ENCODE results near the gene SPNS2. TPM values are rescaled to one million over a fixed set of nuclear protein-coding genes. Genes with fewer than 3 reads are reported as not detected.
"Not testable (repeated sequence)": the region's sequence is repeated elsewhere in the genome, so short reads cannot be mapped to it uniquely, and the experiment has no call there.

SPNS2 gene
- total RNA-seq, 1 donor from 2014 or later, result 0.47 TPM

GRCh38 chr17:4562015-4562969 lies 63.6 kb downstream of the SPNS2 start:
- intact Hi-C loops (cut with micrococcal nuclease), result loop anchor here (10.0 kb wide), 1 partner anchor 597 kb away; the partner anchor contains the start of gene ATP2A3

GRCh38 chr17:4565209-4566141 lies 66.8 kb downstream of the SPNS2 start:
- intact Hi-C loops (cut with micrococcal nuclease), result loop anchor here (1.0 to 10.0 kb wide), 7 partner anchors 8 to 601 kb away; partner anchors contain the start of genes ATP2A3, CHRNE, MYBBP1A and PELP1

- intact Hi-C loops (cut with micrococcal nuclease), result loop anchor here (1.0 to 10.0 kb wide), 5 partner anchors 60 to 602 kb away; partner anchors contain the start of genes ATP2A3, CHRNE and PELP1
Measured at GRCh38 chr17:4566785-4567184, 68.1 kb downstream of the SPNS2 start.

- intact Hi-C loops (cut with micrococcal nuclease), result loop anchor here (5.0 to 10.0 kb wide), 3 partner anchors 133 to 605 kb away; partner anchors contain the start of genes ATP2A3 and PELP1
Measured at GRCh38 chr17:4569591-4569990, 70.9 kb downstream of the SPNS2 start.

- intact Hi-C loops (cut with micrococcal nuclease), result no loop called here
Measured at GRCh38 chr17:4572131-4572530, 73.5 kb downstream of the SPNS2 start.

- intact Hi-C loops (cut with micrococcal nuclease), result loop anchor here (1.0 kb wide), 1 partner anchor 8 kb away; no protein-coding TSS in a partner anchor
Measured at GRCh38 chr17:4573115-4573514, 74.4 kb downstream of the SPNS2 start.

GRCh38 chr17:4573669-4574068 lies 75.0 kb downstream of the SPNS2 start:
- intact Hi-C loops (cut with micrococcal nuclease), result loop anchor here (1.0 kb wide), 1 partner anchor 8 kb away; no protein-coding TSS in a partner anchor

- intact Hi-C loops (cut with micrococcal nuclease), result no loop called here
Measured at GRCh38 chr17:4574448-4575045, 75.9 kb downstream of the SPNS2 start.

- intact Hi-C loops (cut with micrococcal nuclease), result no loop called here
Measured at GRCh38 chr17:4576161-4576558, 77.5 kb downstream of the SPNS2 start.

- intact Hi-C loops (cut with micrococcal nuclease), result no loop called here
Measured at GRCh38 chr17:4576729-4577322, 78.1 kb downstream of the SPNS2 start.

GRCh38 chr17:4577386-4577993 lies 78.8 kb downstream of the SPNS2 start:
- intact Hi-C loops (cut with micrococcal nuclease), result no loop called here

- intact Hi-C loops (cut with micrococcal nuclease), result not testable (repeated sequence)
Measured at GRCh38 chr17:4578349-4578748, 79.7 kb downstream of the SPNS2 start.

GRCh38 chr17:4579678-4580077 lies 81.0 kb downstream of the SPNS2 start:
- intact Hi-C loops (cut with micrococcal nuclease), result no loop called here

- intact Hi-C loops (cut with micrococcal nuclease), result no loop called here
Measured at GRCh38 chr17:4580291-4580690, 81.6 kb downstream of the SPNS2 start.

- intact Hi-C loops (cut with micrococcal nuclease), result no loop called here
Measured at GRCh38 chr17:4582101-4582501, 83.4 kb downstream of the SPNS2 start.

- intact Hi-C loops (cut with micrococcal nuclease), result no loop called here
Measured at GRCh38 chr17:4582691-4583090, 84.0 kb downstream of the SPNS2 start.

- intact Hi-C loops (cut with micrococcal nuclease), result no loop called here
Measured at GRCh38 chr17:4583206-4583605, 84.5 kb downstream of the SPNS2 start.

- intact Hi-C loops (cut with micrococcal nuclease), result no loop called here
Measured at GRCh38 chr17:4583782-4584100, 85.1 kb downstream of the SPNS2 start.

GRCh38 chr17:4584101-4584916 lies 85.6 kb downstream of the SPNS2 start, which contains the start of gene SMTNL2:
Gene SMTNL2, plus strand, starts transcription at chr17:4584529. Its CDS starts 77 bp downstream, at chr17:4584606.
- intact Hi-C loops (cut with micrococcal nuclease), result no loop called here
